Left lobe of liver (tissue), 2 donors: ENCODE results near the gene ZNF879. TPM values are rescaled to one million over a fixed set of nuclear protein-coding genes. Genes with fewer than 3 reads are reported as not detected.

ENCODE experiments used
- ATAC-seq: fragments of 200-7000 bp; cut with Tn5 transposase; one replicate; pipeline ENCODE4 v1.9.1; 2020; ENCODE audit warnings: mild to moderate bottlenecking, moderate library complexity
- DNase-seq: peaks from one replicate; pipeline ENCODE4 v3.0.0-alpha.2; 2020; ENCODE audit warnings: low spot score
- total RNA-seq: library from RNA; stranded (reverse); gene quantifications from one replicate; pipeline ENCODE4 v1.2.1, GENCODE V29; 2021
- donor health status: DM: no; HTN: no; CAD: no; lungs with moderate emphysema.
- donor health status: DM: no; HTN: yes; CAD: no.

The ZNF879 gene
- total RNA-seq = 0.98 TPM

GRCh38 chr5:179023528-179024189, at the start of gene ZNF879:
Gene ZNF879, plus strand, starts transcription at chr5:179023804. Its CDS starts 1,201 bp downstream, at chr5:179025005.
- DNase-seq (peak; percentile 96), ATAC-seq (peak; percentile 98)

DNA sequence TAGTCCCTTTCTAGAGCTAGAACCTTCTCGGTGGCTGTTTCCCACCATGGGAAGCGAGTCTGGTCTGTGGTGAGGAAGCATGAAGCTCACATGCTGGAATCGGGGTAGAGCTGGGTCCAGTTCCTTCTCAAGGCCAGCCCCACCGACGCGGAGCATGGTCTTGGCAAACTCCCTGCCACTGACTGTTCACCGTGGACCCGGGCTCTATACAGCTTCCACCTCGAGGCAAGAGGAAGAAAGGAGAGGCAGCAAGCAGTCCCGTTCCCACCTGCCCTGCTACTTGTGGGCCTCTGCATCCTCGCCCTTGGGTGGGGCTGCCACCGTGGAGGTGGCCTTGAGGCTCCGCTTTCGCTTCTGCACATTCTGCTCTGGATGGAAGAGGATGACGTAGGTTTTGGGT, 42.2 kb upstream of the ZNF879 start:
- DNase-seq (no peak), ATAC-seq (no peak)

DNA sequence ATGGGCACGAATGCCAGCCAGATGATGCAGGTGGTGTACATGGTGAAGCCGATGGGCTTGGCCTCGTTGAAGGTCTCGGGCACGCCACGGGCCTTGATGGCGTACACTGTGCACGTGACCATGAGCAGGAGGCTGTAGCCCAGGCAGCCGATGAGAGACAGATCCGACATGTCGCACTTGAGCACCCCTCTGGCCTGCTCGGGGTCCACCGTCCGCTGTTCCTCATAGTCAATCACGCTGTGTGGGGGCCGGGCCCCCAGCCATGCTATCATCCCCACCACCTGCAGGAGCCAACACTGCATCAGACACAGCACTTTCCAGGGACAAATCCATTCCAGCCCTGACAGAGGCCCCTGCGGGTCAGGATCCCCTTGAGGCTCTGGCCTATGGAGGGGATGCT, 40.7 kb upstream of the ZNF879 start:
- DNase-seq (no peak), ATAC-seq (no peak)

GRCh38 chr5:178983728-178984127, 39.9 kb upstream of the ZNF879 start:
- DNase-seq (no peak), ATAC-seq (no peak)

DNA sequence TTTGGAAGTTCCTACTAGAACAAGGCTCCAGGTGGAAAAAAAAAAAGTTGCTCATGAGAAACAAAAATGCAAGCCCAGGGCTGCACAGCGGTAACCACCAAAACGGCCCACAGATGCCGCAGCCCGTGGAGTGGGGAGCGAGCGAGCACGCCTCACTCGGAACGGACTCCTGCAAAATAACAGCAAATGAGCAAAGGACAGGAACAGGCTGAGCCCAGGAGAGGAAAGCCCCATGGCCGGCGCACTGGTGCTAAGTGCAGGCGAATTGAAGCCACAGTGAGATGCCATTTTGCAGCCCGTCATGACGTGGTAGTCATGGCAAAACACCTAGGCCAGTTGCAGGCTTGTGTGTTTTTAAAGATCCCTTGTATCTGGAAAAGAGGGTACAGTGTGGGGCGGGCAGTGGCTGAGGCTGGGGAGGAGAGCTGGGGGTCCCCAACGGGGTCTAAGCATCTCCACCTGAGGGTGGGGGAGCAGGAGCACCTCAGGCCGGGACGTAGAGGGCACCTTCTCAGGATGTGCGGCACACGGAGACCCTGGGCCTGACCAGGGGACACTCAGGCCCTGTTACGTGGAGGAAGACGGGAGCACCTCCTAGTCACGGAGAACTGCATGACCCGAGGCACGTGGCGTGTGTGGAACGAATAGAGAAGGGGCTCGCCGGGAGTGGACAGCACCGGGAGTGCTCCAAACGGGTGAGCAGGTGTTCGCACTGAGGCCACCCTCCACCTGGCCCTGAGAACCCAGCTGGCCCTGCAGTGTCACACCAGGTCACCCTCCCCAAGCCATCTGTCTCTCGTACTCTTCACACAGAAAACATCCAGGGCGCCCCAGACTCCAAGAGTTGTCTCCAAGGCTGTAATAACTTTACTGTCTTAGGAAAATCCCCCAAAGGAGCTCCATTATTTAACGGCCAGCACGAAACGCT, 39.2 kb upstream of the ZNF879 start:
- no peak for ATAC-seq
- DNase-seq = no peak

- ATAC-seq = no peak
These were observed 37.2 kb upstream of the ZNF879 start for GRCh38 chr5:178986326-178986960.

DNA sequence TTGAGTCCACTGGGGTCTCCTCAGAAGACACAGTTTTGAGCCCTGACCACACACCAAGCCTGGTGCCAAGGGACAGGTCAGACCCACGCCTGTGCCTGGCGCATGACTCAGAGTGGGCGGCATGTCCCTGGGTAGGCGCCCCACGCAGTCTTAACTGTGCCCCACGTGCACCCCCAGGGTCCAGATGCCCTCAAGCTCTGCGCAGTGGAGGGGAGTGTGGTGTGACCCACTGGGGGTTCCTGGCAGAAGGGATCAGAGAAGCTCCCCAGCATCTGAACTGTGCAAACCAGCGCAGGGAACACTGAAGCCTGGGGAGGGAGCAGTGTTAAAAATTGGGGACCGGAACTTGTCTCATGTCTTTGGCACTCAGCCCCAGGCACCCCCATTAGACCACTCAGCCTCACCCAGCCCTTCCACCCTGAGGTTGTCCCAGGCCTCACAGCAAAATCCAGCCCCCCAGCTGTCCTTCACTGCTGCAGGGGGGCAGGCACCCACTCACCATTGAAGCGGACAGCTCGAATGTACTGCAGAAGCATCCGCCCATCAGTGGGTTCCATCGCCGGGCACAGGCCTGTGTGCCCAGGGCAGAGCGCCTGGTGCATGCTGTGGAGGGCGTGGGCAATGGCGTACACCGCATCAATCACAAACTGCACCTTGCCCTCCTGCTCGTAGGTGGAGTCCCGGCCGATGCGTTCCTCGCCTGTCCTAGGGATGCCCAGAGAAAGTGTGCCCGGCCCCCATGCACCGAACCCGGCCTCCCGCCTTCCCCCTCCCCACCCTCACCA, 35.0 kb upstream of the ZNF879 start:
- DNase-seq = no peak
- ATAC-seq = no peak

More at GRCh38 chr5:178986326-178986960, 37.2 kb upstream of the ZNF879 start:
- no peak for DNase-seq

GRCh38 chr5:178989311-178989710, 34.3 kb upstream of the ZNF879 start:
- ATAC-seq (no peak), DNase-seq (peak; percentile 21)

DNA sequence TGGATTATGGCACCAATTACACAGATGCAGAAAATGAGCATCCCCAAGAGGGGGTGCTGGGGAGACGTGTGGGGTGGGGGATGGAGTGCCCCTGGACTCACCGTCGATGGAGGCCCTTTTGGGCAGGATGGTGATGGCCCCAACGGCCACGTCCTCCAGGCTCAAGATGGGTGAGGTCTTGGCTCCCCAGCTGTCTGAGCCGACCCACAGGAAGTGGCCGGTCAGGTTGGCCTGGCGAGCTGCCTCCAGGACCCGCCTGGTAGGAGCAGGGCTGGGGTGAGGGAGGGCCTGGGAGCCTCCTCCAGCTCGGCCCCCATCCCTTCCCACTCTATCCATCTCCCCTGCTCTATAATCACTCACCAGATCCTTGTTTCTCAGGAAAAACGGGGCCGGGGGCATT, 33.1 kb upstream of the ZNF879 start:
- DNase-seq = no peak
- no peak for ATAC-seq

- peak; percentile 30 for DNase-seq
These were observed 32.1 kb upstream of the ZNF879 start for GRCh38 chr5:178991190-178992145.

DNA sequence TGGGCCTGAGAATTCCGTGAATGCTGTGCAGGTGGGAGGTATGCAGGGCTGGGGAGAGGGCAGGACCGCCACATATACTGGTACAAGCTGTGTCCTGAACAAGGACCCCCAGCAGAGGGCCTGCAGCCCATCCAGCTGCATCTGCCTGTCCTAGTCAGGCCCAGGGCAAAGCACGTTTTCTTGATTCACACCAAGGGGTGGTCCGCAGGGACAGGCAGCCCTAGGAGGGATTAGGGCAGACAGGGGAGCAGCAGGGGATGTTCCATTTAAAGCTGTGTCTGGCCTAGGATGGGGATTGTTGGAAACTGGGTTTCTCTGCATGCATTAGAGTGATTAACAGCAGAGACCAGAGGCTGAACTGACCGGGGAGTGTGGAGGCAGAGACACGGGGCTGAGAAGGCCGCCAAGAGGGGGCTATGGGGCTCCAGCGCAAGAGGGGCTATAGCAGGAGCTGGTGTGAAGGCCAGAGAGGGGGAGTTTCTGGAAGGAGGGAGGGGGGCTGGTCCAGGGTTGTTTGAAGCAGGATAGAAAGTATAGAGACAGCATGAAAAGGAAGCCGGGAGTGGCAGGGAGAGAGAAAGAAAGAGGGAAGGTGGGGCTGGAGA, 31.2 kb upstream of the ZNF879 start:
- ATAC-seq (no peak), DNase-seq (no peak)

More at GRCh38 chr5:178991190-178992145, 32.1 kb upstream of the ZNF879 start:
- ATAC-seq = no peak

- no peak for DNase-seq
- ATAC-seq = no peak
These were observed 30.3 kb upstream of the ZNF879 start for GRCh38 chr5:178993236-178993765.

GRCh38 chr5:178993955-178994579, 29.5 kb upstream of the ZNF879 start:
- DNase-seq = no peak

GRCh38 chr5:178994580-178995340, 28.8 kb upstream of the ZNF879 start, which contains the start of gene GRM6:
Gene GRM6, minus strand, starts transcription at chr5:178995320. Its CDS starts 376 bp downstream, at chr5:178994944.
- ATAC-seq (no peak), DNase-seq (no peak)

More at GRCh38 chr5:178993955-178994579, 29.5 kb upstream of the ZNF879 start:
- ATAC-seq = no peak

- no peak for ATAC-seq
- no peak for DNase-seq
These were observed 28.3 kb upstream of the ZNF879 start for GRCh38 chr5:178995341-178995690.

DNA sequence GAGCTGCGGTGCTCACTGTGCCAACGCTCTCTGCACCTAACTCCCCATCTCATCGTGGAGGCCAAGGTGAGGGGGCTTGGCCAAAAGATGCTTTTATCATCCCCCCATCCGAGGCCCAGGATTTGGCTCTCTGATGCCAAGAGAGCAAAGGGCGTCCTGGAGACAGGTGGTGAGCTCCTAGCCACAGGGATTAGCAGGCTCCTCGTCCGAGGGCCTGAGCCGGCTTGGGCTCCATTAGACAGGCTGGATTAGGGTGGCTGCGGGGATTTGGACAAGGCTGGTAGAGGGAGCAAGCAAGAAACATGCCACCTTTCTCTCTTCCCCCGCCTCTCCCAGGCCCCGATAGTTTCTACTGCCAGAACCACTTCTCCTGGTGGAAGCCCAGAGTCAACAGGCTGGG, 27.4 kb upstream of the ZNF879 start:
- no peak for ATAC-seq

GRCh38 chr5:178997191-178997590, 26.4 kb upstream of the ZNF879 start:
- ATAC-seq = no peak
- DNase-seq = no peak

More for the DNA sequence above, 27.4 kb upstream of the ZNF879 start:
- DNase-seq = no peak

DNA sequence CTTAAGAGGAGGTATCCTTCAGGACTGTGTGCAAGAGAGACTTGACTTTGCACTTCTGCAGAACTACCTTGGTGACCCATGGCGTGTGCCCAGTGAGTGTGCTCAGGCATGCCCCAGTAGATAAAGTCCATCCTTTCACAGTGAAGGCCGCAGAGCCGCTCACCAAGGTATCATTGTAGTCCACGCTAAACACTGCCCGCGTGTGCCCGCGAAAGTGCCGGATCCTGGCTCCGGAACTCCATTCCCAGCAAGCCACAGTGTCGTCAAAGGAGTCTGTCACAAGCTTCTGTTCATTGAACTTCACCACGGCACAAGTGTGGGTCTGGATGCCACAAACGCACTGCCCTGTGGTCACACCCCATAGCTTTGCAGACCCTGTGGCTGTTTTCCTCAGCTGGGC, 25.2 kb upstream of the ZNF879 start:
- DNase-seq (no peak), ATAC-seq (no peak)
